Measurements from ENCODE around the gene KDM6B. TPM values are rescaled to one million over a fixed set of nuclear protein-coding genes. Genes with fewer than 3 reads are reported as not detected.
"Not testable (repeated sequence)": the region's sequence is repeated elsewhere in the genome, so short reads cannot be mapped to it uniquely, and the experiment has no call there.

Gene KDM6B
- total RNA-seq, 1 donor from 2014 or later: 13.8 TPM

DNA sequence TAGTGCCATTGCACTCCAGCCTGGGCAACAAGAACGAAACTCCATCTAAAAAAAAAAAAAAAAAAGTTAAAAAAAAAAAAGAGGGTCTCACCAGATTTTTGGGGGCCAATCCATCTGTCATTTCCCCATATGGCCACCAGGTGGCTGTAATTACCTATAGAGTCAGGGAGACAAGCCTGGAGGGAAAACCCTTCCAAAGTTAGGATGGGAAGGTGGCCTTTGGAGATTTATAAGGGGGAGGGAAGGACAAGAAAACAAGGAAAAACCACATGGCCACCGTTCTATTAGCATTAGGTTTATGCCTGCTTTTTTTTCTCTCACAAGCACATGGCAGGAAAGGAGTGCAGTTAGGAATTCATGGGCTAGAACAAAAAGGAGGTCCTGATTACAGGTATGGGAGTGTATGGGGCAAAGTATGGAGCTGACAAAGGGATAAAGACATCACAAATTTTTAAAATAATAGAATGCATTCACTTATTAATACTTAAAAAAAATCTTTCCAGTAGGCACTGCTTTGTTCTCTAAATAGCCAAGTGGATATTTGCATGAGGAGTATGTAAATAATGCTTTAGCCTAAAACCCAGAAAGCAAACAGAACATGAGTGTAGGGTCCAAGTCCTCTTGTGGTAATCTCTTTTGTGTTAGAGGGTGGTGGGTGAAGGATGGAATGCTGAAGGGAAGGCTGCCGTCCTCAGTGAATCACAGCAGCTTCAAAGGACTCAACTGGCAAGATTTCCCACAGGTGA, 28.8 kb downstream of the KDM6B start:
- intact Hi-C loops (cut with micrococcal nuclease): loop anchor here (1.0 kb wide), 2 partner anchors 24 to 125 kb away; no protein-coding TSS in a partner anchor

- intact Hi-C loops (cut with micrococcal nuclease): not testable (repeated sequence)
Observed at GRCh38 chr17:7864384-7864783, 30.4 kb downstream of the KDM6B start.

- intact Hi-C loops (cut with micrococcal nuclease): no loop called here
Observed at GRCh38 chr17:7864995-7865650, 31.1 kb downstream of the KDM6B start.

GRCh38 chr17:7867881-7868329, 33.9 kb downstream of the KDM6B start:
- intact Hi-C loops (cut with micrococcal nuclease): no loop called here

GRCh38 chr17:7873051-7873450, 39.0 kb downstream of the KDM6B start:
- intact Hi-C loops (cut with micrococcal nuclease): no loop called here

- intact Hi-C loops (cut with micrococcal nuclease): no loop called here
Observed at GRCh38 chr17:7875804-7876370, 41.9 kb downstream of the KDM6B start.

- intact Hi-C loops (cut with micrococcal nuclease): no loop called here
Observed at GRCh38 chr17:7878234-7878633, 44.2 kb downstream of the KDM6B start.

- intact Hi-C loops (cut with micrococcal nuclease): loop anchor here (10.0 kb wide), 2 partner anchors 245 to 275 kb away; partner anchors contain the start of genes HES7 and PER1
Observed at GRCh38 chr17:7880076-7880868, 46.3 kb downstream of the KDM6B start.

GRCh38 chr17:7881276-7882054, 47.4 kb downstream of the KDM6B start:
- intact Hi-C loops (cut with micrococcal nuclease): loop anchor here (10.0 kb wide), 2 partner anchors 243 to 273 kb away; partner anchors contain the start of genes HES7 and PER1

- intact Hi-C loops (cut with micrococcal nuclease): loop anchor here (10.0 kb wide), 2 partner anchors 243 to 273 kb away; partner anchors contain the start of genes HES7 and PER1
Observed at GRCh38 chr17:7882068-7882467, 48.1 kb downstream of the KDM6B start.

DNA sequence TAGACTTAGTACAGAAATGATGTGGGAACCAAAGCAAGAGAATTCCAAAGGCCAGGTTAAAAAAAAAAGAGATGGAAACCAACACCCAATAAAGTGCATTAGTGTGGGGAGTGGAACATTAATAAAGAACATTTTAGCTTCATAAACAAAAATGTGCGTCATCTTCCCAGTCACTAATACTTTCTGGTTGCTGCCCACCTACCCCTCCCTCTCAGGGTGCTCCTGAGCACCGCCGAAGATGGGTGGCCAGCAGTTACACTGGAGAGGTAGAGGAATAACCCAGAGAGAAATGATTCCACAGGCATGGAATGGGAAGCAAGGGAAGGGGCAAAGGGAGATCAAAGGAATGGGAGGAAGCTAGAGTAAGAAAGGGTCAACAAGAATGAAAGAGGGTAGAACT, 48.6 kb downstream of the KDM6B start:
- intact Hi-C loops (cut with micrococcal nuclease): loop anchor here (10.0 kb wide), 2 partner anchors 242 to 272 kb away; partner anchors contain the start of genes HES7 and PER1

Other genes with a start within 250 kb of the KDM6B start
- gene SOX15, start 244.1 kb upstream of the KDM6B start, total RNA-seq: 0.25 and 0.50 TPM in 2 replicates
- 30.3 and 31.7 TPM in 2 replicates for gene FXR2, start 219.3 kb upstream of the KDM6B start, total RNA-seq
- 17.8 and 18.2 TPM in 2 replicates for gene SAT2, start 206.4 kb upstream of the KDM6B start, total RNA-seq
- not detected in 2 replicates for gene SHBG, start 204.1 kb upstream of the KDM6B start, total RNA-seq
- 0.16 and 0.25 TPM in 2 replicates for gene ATP1B2, start 183.3 kb upstream of the KDM6B start, total RNA-seq
- 195 and 207 TPM in 2 replicates for gene TP53, start 146.7 kb upstream of the KDM6B start, total RNA-seq
- gene WRAP53, start 145.7 kb upstream of the KDM6B start, total RNA-seq: 25.9 and 28.9 TPM in 2 replicates
- 0.09 TPM in 1 of 2 replicates, not detected in the other for gene EFNB3, start 129.0 kb upstream of the KDM6B start, total RNA-seq
- not detected in 2 replicates for gene DNAH2, start 116.5 kb upstream of the KDM6B start, total RNA-seq
- 0.57 and 0.82 TPM in 2 replicates for gene TMEM88, start 20.8 kb downstream of the KDM6B start, total RNA-seq
- 74.9 TPM in 2 replicates for gene NAA38, start 23.3 kb downstream of the KDM6B start, total RNA-seq
- gene CYB5D1, start 23.8 kb downstream of the KDM6B start, total RNA-seq: 7.3 TPM in 2 replicates
- 212 and 213 TPM in 2 replicates for gene CHD3, start 54.6 kb downstream of the KDM6B start, total RNA-seq
- 3.6 TPM in 2 replicates for gene RNF227, start 82.1 kb downstream of the KDM6B start, total RNA-seq
- gene KCNAB3, start 95.6 kb downstream of the KDM6B start, total RNA-seq: 9.2 and 10.7 TPM in 2 replicates
- 216 and 217 TPM in 2 replicates for gene TRAPPC1, start 97.7 kb downstream of the KDM6B start, total RNA-seq
- gene CNTROB, start 98.0 kb downstream of the KDM6B start, total RNA-seq: 54.4 and 58.1 TPM in 2 replicates
- gene GUCY2D, start 168.4 kb downstream of the KDM6B start, total RNA-seq: 0.05 TPM in 1 of 2 replicates, not detected in the other
- gene ALOX15B, start 204.8 kb downstream of the KDM6B start, total RNA-seq: not detected in 2 replicates

Data from T-helper 2 cell treated with Interferon-gamma antibody and Interleukin-4, amounts not matched to agents 100 ng/mL and 5 ng/mL, for 36 hours (primary cell).